ENCODE measurements around the gene HIGD1B.

DNA sequence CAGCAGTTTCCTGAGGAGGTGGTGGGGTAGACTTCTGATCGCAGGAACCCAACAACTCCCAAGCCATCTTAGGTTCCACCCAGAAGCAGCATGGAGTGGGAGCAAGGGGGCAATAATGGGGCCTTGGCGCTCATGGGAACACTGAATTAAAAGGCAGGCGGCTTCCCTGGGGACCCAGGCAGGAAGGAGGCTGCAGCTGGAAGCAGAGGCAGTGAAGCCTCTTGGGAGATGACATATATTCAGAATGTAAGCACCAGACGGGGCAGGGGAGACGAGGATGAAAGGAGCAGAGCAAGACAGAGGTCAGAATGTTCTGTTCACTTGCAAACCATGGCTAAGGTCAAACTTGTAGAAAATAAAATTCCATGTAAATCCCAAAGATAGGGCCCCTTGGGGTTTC, 2.9 kb downstream of the HIGD1B start:
- TF ChIP-seq POLR2AphosphoS2 (IDR thresholded peaks at IDR 0.05; ENCODE audit: low read depth, low read length), result no peak
- no peak for TF ChIP-seq NFIC (IDR thresholded peaks at IDR 0.05; ENCODE audit: low read depth, low read length)
- TF ChIP-seq NFYB (IDR thresholded peaks at IDR 0.05; ENCODE audit: insufficient read depth, low read depth, low read length), result no peak
- TF ChIP-seq EGR1 (IDR thresholded peaks at IDR 0.05; ENCODE audit: borderline replicate concordance in 1 of 2, low read depth in 2 of 2, low read length in 2 of 2), result no peak

Measured in GM12878 (cell line).